Measurements from ENCODE around the gene GIT1. TPM values are rescaled to one million over a fixed set of nuclear protein-coding genes. Genes with fewer than 3 reads are reported as not detected.
"Not testable (repeated sequence)": the region's sequence is repeated elsewhere in the genome, so short reads cannot be mapped to it uniquely, and the experiment has no call there.

Gene GIT1
- polyA plus RNA-seq, 1 of the 3 experiments (the other 2 are of a cell fraction), result 42.9 TPM

DNA sequence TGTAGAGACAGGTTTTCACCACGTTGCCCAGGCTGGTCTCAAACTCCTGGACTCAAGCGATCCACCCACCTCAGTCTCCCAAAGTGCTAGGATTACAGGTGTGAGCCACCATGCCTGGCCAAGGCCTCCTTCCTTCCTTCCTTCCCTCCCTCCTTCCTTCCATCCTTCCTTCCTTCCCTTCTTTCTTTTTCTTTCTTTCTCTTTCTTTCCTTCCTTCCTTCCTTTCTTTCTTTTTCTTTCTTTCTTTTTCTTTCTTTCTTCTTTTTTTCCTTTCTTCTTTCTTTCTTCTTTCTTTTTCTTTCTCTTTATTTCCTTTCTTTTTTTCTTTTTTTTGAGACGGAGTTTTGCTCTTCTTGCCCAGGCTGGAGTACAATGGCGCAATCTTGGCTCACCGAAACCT is 31.3 kb downstream of the GIT1 start:
- DNase-seq; H3K9ac ChIP-seq; H4K20me1 ChIP-seq (ENCODE audit: insufficient read depth); H3K4me3 ChIP-seq (ENCODE audit: low read depth in 2 of 2, low read length in 1 of 2); H3K79me2 ChIP-seq (ENCODE audit: insufficient read depth); H3K4me1 ChIP-seq (ENCODE audit: control insufficient read depth in 1 of 2, insufficient read depth in 2 of 2, low read depth in 1 of 2, low read length in 1 of 2); POLR2A ChIA-PET; H3K4me2 ChIP-seq; H3K9me2 ChIP-seq; H3K27ac ChIP-seq (ENCODE audit: low read depth in 2 of 2, low read length in 1 of 2); H3K27me3 ChIP-seq (ENCODE audit: insufficient read depth); H3F3A ChIP-seq (replicated peaks; ENCODE audit: insufficient read depth); H2AFZ ChIP-seq (ENCODE audit: low read depth); H3K9me3 ChIP-seq; H3K36me3 ChIP-seq (replicated peaks in 1 of 2; ENCODE audit: control insufficient read depth in 1 of 2, insufficient read depth in 2 of 2, low read length in 1 of 2): not testable (repeated sequence)
- 96% methylated on average over 5 of the region's 5 CpGs for WGBS (ENCODE audit: low lambda C conversion rate)
- CTCF ChIA-PET, result interaction anchor here (2.0 to 3.8 kb wide), 3 partner anchors 9 to 188 kb away, joined by 7 to 22 read pairs (median 9); partner anchors contain the start of gene ABHD15

DNA sequence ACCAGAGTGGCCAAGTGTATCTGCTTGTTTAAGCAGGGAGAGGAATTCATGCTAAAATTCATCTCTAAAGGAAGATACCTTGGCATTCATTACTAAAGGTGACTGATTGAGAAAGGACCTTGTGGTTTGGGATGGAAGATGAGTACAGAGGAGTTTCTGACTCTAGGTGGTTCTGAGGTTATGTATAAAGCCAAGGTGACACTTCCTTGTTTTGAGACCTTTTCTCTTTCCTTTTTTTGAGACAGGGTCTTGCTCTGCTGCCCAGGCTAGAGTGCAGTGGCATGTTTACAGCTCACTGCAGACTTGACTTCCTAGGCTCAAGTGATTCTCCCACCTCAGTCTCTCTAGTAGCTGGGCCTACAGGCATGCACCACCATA is 31.7 kb downstream of the GIT1 start:
- Histone ChIP-seq H3K9ac (no peak overlapping the region), H3K79me2 (ENCODE audit: insufficient read depth) (no peaks in the 10 kb centered on the region), H2AFZ (ENCODE audit: low read depth) (no peak overlapping the region), H3K4me2 (no peak overlapping the region), H3K4me1 (ENCODE audit: control insufficient read depth in 1 of 2, insufficient read depth in 2 of 2, low read depth in 1 of 2, low read length in 1 of 2) (peaks cover 0 to 2% of the 10 kb centered on the region in 2 experiments; a peak in 1 of 4 replicates), H3K9me2 (no peaks in the 10 kb centered on the region), H3F3A (replicated peaks; ENCODE audit: insufficient read depth) (no peaks in the 10 kb centered on the region), H3K27me3 (ENCODE audit: insufficient read depth) (no peaks in the 10 kb centered on the region), H3K9me3 (no peaks in the 10 kb centered on the region), H3K4me3 (ENCODE audit: low read depth in 2 of 2, low read length in 1 of 2) (no peak overlapping the region), H4K20me1 (ENCODE audit: insufficient read depth) (no peaks in the 10 kb centered on the region), H3K36me3 (replicated peaks in 1 of 2; ENCODE audit: control insufficient read depth in 1 of 2, insufficient read depth in 2 of 2, low read length in 1 of 2) (peaks cover 0 to 4% of the 10 kb centered on the region in 2 experiments), H3K27ac (ENCODE audit: low read depth in 2 of 2, low read length in 1 of 2) (no peak overlapping the region)
- CTCF ChIA-PET, result interaction anchor here (2.0 to 3.8 kb wide), 3 partner anchors 9 to 188 kb away, joined by 7 to 22 read pairs (median 9); partner anchors contain the start of gene ABHD15
- TF ChIP-seq MEF2A (IDR thresholded peaks at IDR 0.05; ENCODE audit: borderline replicate concordance, low read depth) (no peak), TAF1 (IDR thresholded peaks at IDR 0.05; ENCODE audit: borderline replicate concordance, low read depth, low read length) (no peak), FOSL2 (IDR thresholded peaks at IDR 0.05; ENCODE audit: borderline replicate concordance, low read depth) (no peak), RXRA (IDR thresholded peaks at IDR 0.05; ENCODE audit: borderline replicate concordance, low read depth) (no peak), YY1 (IDR thresholded peaks at IDR 0.05; ENCODE audit: low read depth) (no peak), FOXM1 (IDR thresholded peaks at IDR 0.05; ENCODE audit: low read depth) (no peak), SMC3 (IDR thresholded peaks at IDR 0.05; ENCODE audit: low read depth, low read length) (no peak), SIN3A (IDR thresholded peaks at IDR 0.05; ENCODE audit: borderline replicate concordance, low read depth, low read length) (no peak), EP300 (IDR thresholded peaks at IDR 0.05; ENCODE audit: borderline replicate concordance in 1 of 2, low read depth in 1 of 2, low read length in 1 of 2) (no peak), NFIC (IDR thresholded peaks at IDR 0.05; ENCODE audit: borderline replicate concordance) (no peak), POLR2AphosphoS5 (IDR thresholded peaks at IDR 0.05; ENCODE audit: low read depth, low read length) (no peak), CHD2 (IDR thresholded peaks at IDR 0.05; ENCODE audit: low read length, partially characterized antibody) (no peak), TCF12 (IDR thresholded peaks at IDR 0.05) (no peak), EZH2phosphoT487 (IDR thresholded peaks at IDR 0.05; ENCODE audit: borderline replicate concordance, low read depth) (no peak), GABPA (IDR thresholded peaks at IDR 0.05; ENCODE audit: low read depth) (no peak)
- TF ChIP-seq, protein P1, sequence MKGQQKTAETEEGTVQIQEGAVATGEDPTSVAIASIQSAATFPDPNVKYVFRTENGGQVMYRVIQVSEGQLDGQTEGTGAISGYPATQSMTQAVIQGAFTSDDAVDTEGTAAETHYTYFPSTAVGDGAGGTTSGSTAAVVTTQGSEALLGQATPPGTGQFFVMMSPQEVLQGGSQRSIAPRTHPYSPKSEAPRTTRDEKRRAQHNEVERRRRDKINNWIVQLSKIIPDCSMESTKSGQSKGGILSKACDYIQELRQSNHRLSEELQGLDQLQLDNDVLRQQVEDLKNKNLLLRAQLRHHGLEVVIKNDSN (IDR thresholded peaks at IDR 0.05; ENCODE audit: borderline replicate concordance, low read depth), result no peak
- TF ChIP-seq, protein P2, sequence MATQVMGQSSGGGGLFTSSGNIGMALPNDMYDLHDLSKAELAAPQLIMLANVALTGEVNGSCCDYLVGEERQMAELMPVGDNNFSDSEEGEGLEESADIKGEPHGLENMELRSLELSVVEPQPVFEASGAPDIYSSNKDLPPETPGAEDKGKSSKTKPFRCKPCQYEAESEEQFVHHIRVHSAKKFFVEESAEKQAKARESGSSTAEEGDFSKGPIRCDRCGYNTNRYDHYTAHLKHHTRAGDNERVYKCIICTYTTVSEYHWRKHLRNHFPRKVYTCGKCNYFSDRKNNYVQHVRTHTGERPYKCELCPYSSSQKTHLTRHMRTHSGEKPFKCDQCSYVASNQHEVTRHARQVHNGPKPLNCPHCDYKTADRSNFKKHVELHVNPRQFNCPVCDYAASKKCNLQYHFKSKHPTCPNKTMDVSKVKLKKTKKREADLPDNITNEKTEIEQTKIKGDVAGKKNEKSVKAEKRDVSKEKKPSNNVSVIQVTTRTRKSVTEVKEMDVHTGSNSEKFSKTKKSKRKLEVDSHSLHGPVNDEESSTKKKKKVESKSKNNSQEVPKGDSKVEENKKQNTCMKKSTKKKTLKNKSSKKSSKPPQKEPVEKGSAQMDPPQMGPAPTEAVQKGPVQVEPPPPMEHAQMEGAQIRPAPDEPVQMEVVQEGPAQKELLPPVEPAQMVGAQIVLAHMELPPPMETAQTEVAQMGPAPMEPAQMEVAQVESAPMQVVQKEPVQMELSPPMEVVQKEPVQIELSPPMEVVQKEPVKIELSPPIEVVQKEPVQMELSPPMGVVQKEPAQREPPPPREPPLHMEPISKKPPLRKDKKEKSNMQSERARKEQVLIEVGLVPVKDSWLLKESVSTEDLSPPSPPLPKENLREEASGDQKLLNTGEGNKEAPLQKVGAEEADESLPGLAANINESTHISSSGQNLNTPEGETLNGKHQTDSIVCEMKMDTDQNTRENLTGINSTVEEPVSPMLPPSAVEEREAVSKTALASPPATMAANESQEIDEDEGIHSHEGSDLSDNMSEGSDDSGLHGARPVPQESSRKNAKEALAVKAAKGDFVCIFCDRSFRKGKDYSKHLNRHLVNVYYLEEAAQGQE (IDR thresholded peaks at IDR 0.05; ENCODE audit: low read depth, low read length), result no peak
- TF ChIP-seq, protein P3, sequence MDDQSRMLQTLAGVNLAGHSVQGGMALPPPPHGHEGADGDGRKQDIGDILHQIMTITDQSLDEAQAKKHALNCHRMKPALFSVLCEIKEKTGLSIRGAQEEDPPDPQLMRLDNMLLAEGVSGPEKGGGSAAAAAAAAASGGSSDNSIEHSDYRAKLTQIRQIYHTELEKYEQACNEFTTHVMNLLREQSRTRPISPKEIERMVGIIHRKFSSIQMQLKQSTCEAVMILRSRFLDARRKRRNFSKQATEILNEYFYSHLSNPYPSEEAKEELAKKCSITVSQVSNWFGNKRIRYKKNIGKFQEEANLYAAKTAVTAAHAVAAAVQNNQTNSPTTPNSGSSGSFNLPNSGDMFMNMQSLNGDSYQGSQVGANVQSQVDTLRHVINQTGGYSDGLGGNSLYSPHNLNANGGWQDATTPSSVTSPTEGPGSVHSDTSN (IDR thresholded peaks at IDR 0.05), result no peak
- TF ChIP-seq, protein P4, sequence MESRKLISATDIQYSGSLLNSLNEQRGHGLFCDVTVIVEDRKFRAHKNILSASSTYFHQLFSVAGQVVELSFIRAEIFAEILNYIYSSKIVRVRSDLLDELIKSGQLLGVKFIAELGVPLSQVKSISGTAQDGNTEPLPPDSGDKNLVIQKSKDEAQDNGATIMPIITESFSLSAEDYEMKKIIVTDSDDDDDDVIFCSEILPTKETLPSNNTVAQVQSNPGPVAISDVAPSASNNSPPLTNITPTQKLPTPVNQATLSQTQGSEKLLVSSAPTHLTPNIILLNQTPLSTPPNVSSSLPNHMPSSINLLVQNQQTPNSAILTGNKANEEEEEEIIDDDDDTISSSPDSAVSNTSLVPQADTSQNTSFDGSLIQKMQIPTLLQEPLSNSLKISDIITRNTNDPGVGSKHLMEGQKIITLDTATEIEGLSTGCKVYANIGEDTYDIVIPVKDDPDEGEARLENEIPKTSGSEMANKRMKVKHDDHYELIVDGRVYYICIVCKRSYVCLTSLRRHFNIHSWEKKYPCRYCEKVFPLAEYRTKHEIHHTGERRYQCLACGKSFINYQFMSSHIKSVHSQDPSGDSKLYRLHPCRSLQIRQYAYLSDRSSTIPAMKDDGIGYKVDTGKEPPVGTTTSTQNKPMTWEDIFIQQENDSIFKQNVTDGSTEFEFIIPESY (IDR thresholded peaks at IDR 0.05; ENCODE audit: borderline replicate concordance, low read depth), result no peak
- TF ChIP-seq, protein P5, sequence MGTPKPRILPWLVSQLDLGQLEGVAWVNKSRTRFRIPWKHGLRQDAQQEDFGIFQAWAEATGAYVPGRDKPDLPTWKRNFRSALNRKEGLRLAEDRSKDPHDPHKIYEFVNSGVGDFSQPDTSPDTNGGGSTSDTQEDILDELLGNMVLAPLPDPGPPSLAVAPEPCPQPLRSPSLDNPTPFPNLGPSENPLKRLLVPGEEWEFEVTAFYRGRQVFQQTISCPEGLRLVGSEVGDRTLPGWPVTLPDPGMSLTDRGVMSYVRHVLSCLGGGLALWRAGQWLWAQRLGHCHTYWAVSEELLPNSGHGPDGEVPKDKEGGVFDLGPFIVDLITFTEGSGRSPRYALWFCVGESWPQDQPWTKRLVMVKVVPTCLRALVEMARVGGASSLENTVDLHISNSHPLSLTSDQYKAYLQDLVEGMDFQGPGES (IDR thresholded peaks at IDR 0.05; ENCODE audit: low read depth, low read length), result no peak
- POLR2A ChIA-PET, result no interaction called here
- no peak for DNase-seq
